ENCODE measurements around the gene HSP90B1.
A peak's percentile ranks its signal among the peaks of the same experiment; 100 is the strongest.

HSP90B1 gene

DNA sequence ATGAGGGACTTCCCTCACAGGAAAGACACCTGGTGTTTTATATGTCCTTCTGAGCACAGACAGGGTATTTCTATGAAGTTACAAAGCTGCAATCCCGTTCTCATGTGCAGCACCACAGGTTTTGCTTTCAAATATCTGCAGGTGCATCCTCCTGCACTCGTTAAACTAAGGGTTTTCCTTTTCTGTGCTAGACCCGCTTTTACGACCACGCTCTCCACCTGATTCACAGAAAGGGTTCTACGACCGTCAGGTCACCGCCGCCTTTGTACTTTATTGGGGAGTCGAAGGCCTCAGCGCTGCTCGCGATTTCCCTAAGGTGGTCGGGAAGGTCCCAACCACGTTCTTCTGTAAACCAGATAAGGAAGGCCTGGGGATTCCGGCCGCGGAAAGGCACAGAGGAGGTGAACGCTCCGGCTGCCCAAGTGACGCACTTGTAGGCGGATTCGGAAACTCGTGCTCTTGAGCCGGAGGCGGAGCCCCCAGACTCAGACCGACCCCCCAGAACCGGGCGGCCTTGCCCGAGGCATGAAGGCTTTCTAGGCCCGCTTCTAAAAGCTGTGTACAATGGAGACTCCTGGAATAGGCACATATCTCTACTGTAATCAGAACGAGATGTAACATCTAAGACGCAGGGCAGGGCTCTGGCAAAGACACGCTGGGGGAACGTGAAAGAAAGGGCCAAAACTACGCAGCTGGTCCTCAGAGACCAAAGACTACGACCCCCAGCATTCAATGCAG is 995 bp upstream of the HSP90B1 start:
- peak; percentile 66 to 68 for DNase-seq (ENCODE audit: low read depth in 2 of 2)

DNA sequence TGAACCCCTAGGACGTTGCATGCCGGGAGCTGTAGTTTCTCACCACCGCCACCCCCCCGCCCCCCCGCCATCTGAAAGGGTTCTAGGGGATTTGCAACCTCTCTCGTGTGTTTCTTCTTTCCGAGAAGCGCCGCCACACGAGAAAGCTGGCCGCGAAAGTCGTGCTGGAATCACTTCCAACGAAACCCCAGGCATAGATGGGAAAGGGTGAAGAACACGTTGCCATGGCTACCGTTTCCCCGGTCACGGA is 501 bp upstream of the HSP90B1 start:
- no peak for DNase-seq (ENCODE audit: low read depth in 2 of 2)

DNA sequence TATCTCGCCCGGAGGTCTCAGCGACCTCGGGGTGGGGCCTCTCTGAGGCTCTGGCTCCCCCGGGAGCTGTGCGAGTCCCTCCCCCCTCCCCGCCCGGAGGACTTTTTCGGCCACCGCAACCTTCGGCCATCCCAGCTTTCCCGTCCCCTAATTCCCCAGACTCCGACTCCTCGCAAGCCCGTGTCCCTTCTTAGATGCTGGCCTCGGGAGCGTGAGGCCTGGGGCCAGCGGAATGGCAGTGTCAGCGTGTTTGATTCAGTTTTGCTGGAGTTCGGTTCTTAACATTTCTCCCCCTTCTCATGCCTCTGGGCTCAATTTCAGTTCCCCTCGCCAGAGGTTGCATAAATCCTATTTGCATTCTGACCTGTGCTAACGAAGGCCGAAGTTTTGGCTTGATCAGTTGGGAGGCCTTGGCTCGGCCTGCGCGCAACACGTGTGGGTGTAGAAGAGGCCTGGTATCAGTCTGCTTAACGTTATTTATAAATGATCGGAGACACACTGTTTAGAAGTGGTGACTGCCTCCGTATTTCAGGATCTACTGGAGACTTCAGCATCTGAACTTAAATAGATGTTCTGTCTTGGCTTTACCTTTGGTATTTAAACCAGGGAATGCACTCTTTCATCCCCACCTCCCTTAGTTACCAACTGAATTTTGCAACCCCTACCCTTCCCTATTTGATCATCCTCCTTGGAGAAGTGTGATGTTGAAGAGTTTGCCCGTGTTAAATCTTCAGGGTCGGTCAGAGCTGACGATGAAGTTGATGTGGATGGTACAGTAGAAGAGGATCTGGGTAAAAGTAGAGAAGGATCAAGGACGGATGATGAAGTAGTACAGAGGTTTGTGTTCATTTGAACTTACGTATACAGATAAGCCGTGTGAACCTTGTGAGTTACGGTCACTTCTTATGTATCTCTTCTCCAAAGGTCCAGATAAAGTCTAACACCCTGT is 851 bp downstream of the HSP90B1 start:
- DNase-seq (ENCODE audit: low read depth in 2 of 2), result no peak

DNA sequence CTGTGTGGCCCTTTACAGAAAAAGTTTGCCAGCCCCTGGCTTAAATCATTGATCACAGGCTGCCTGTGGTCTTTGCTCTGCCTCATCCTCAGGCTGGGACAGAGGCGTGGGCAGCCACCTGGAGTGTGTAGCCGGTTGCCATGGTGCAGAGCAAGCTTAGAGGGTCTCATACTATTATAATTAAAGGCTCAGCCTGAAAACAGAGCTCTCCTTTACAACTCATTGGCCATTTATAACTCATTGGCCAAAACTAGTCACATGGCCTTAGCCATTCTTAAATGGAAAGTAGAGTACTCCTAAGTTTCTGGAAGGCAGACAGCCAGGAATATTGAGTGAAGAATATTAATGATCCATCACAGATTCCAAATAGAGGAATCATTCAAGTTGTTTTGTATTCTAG is 3.0 kb downstream of the HSP90B1 start:
- DNase-seq (ENCODE audit: low read depth in 2 of 2), result no peak

GRCh38 chr12:103936679-103937078 is 6.5 kb downstream of the HSP90B1 start:
- DNase-seq (ENCODE audit: low read depth in 2 of 2), result no peak

GRCh38 chr12:103944964-103945363 is 14.8 kb downstream of the HSP90B1 start:
- no peak for DNase-seq (ENCODE audit: low read depth in 2 of 2)

DNA sequence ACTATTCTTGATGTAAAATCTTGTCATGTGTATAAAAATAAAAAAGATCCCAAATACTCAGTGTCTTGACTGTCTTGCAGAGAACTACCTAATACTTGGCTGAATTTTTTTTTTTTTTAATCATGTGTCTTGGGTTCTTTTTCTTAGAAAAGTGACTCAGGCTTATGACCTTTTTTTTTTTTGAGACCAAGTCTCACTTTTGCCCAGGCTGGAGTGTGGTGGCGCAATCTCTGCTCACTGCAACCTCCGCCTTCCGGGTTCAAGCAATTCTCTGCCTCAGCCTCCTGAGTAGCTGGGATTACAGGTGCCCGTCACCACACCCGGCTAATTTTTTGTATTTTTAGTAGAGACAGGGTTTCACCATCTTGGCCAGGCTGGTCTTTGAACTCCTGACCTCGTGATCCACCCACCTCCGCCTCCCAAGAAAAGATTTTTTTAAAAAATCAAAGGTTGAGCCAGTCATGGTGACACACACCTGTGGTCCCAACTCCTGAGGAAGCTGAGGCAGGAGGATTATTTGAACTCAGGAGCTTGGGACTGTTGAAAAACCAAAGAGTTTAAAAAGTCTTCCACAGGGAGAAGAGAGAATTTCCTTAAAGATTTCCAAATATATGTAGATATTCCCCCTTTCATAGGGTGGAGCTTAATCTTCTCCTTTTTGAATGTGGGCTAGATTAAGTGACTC is 17.8 kb downstream of the HSP90B1 start:
- DNase-seq (ENCODE audit: low read depth in 2 of 2), result no peak

- no peak for DNase-seq (ENCODE audit: low read depth in 2 of 2)
Measured at GRCh38 chr12:103948746-103949406, 18.7 kb downstream of the HSP90B1 start.

- DNase-seq (ENCODE audit: low read depth in 2 of 2), result no peak
Measured at GRCh38 chr12:103952497-103952896, 22.3 kb downstream of the HSP90B1 start.

DNA sequence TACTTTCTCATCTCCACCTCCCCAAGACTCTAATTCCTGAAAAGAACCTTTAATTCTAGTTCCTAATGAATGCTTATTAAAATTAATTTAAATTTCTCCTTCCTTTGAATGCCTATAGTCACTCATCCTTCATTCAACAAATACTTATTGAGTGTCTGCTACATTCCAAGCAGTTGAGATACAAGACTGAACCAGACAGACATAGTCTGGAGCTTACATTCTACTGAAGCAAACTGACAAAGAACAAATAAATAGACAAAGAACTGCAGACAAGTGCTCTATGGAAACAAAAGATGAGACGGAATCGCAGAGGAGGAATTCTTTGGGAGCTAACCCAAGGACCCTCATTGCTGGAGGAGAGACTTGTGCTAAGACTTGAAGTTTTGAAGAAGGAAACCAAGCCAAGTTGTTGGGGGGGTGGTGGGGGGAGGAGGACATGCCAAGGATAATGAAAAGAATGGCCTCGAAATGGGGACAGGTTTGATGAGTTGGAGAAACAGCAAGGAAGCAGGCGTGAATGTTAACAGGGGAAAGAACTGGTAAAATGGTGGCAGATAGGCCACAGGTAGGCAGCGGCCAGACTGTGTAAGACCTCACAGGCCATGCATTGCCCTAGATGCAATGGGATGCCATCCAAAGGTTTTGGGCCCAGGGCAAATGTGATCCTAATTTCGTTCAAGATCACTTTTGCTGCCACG is 25.8 kb downstream of the HSP90B1 start:
- no peak for DNase-seq (ENCODE audit: low read depth in 2 of 2)

DNA sequence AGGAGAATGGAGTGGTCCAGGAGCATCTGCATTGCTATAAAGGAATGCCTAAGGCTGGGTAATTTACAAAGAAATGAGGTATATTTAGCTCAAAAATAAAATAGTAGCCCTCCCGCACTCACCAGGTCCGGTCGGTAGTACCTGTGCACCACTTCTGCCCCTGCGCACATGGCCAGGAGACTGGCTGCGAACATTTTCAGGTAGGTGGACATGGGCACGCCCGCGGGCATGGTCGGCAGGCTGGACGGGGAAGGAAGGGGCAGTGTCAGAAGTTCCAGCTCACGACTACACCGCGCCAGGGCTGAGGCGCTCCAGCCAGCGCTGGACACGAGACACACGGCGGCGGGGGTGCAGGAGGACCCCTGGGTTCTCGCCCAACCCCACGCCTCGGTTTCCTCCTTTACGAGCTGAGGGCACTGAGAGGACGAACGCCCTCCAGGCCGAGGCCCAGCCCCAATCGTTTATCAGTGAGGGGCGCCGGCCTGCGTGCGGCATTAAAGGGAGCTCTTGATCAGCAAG is 26.4 kb downstream of the HSP90B1 start:
- DNase-seq (ENCODE audit: low read depth in 2 of 2), result no peak

- no peak for DNase-seq (ENCODE audit: low read depth in 2 of 2)
Measured at GRCh38 chr12:103957865-103958388, 27.7 kb downstream of the HSP90B1 start.

- no peak for DNase-seq (ENCODE audit: low read depth in 2 of 2)
Measured at GRCh38 chr12:103958621-103959020, 28.4 kb downstream of the HSP90B1 start.

DNA sequence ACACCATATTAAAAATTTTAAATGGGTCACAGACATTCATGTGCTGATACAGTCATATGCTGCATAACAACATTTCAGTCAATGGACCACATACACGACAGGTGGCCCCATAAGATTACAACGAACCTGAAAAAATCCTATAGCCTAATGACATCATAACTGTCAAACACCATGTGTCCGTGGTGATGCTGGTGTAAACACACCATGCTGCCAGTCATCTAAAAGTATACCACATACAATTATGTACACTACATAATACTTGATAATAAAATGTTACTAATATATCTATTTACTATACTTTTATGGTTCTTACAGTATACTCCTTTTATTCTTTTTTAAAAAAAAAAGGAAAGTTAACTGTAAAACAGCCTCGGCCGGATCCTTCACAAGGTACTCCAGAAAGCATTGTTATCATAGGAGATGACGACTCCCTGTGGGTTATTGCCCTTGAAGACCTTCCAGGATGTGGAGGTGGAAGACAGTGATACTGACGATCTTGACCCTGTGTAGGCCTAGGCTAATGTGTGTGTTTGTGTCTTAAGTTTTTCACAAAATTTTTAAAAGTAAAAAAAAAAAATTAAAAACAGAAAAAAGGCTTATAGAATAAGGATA is 30.5 kb downstream of the HSP90B1 start:
- no peak for DNase-seq (ENCODE audit: low read depth in 2 of 2)

DNA sequence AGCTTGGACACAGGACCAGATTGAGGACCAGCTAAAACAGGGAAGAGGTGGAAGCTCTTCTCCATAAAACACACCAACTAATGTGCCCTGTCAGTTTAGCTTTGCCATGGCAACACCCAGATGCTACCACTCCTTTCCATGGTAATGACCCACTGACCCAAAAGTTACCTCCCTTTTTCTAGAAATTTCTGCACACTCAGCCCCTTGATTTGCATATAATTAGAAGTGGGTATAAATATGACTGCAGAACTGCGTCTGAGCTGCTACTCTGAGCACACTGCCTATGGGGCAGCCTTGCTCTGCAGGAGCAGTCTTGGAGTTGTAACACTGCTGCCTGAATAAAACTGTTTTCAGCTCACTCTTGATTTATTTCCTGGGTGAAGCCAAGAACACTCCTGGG is 32.3 kb downstream of the HSP90B1 start:
- no peak for DNase-seq (ENCODE audit: low read depth in 2 of 2)

GRCh38 chr12:103964805-103965204 is 34.6 kb downstream of the HSP90B1 start:
- DNase-seq (ENCODE audit: low read depth in 2 of 2), result no peak

DNA sequence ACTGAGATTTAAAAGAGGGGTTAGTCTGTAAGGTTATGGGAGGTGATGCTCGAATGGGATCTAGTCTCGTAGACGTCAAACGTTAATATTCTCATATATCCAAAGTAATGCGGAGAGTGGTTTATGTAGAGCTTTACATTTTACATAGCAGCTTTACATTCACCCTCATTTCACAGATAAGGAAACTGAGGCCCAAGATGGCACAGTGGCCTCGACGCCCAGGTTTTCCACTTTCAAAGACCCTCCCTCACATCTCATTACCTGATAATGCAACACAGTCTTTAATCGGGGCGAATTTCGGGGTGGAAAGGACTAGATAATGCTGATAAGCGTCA is 35.0 kb downstream of the HSP90B1 start:
- DNase-seq (ENCODE audit: low read depth in 2 of 2), result no peak

DNA sequence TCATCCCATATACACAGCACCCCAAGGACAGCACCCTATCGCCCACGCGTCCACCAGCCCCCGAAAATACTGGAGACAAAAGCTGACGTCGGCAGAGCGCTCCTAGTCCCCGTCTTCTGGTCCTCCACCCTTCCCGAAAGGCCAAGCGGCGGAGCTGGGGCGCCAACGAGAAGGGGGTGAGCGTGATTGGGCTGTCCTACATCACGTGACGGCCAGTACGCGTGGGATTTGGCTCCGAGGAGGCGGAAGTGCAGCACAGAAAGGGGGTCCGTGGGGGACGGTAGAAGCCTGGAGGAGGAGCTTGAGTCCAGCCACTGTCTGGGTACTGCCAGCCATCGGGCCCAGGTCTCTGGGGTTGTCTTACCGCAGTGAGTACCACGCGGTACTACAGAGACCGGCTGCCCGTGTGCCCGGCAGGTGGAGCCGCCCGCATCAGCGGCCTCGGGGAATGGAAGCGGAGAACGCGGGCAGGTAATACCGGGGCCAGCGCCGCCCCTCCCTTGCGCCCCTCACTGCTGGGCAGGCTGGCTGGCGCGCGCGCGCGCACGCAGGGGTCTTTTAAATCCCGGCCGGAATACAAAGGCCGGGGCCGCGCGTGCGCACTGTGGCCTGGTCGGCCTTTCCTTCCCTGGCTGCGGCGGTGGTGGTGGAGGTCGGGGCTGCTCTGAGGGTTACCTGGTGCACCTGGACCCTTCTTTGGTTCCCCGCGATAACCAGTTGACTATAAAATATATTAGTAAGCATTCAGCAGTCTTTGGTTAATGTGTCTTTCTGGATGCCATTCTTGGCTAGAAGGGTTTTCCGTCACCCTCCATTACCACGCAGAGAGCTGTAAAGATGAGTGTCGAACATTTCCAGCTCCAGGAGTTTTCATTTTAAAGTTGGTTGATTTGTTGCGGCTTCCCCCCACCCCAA is 35.6 kb downstream of the HSP90B1 start, which contains the start of gene TDG:
Gene TDG, plus strand, starts transcription at position 283 of the 915 bp plus-strand sequence. Its CDS starts 166 bp downstream, at position 449.
- peak; percentile 91 to 95 for DNase-seq (ENCODE audit: low read depth in 2 of 2)

DNA sequence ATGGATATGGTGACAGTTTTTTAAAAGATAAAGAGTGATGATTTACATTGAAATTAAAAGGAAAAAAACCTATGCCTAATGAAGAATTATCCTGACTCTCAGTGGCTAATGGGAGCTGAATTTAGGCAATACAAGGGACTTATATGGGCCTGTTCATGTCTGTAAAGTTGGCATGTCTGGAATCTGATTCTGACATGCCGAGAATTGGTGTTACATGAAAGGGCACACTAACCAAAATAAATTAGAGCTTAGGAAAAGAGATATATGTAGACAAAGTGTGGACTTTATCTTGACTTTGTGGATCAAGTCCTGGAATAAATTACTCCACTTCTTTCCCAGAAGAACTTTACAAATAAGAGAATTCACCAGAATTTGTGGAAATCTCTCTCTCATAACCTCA is 36.5 kb downstream of the HSP90B1 start:
- DNase-seq (ENCODE audit: low read depth in 2 of 2), result no peak
